ENCODE measurements around the gene CHDH. TPM values are rescaled to one million over a fixed set of nuclear protein-coding genes. Genes with fewer than 3 reads are reported as not detected.

CHDH gene
- total RNA-seq, 2 experiments from 2014 or later, result 0.03 to 2.3 TPM

GRCh38 chr3:53806182-53807116 lies 39.8 kb downstream of the CHDH start:
- ChIA-PET CTCF (ENCODE audit: unreplicated experiment) (no interaction called here), POLR2A (no interaction called here)
- H3K4me2 ChIP-seq (ENCODE audit: low read length), result no peak overlapping the region
- no peaks in the 10 kb centered on the region for H3K9me2 ChIP-seq (ENCODE audit: insufficient read depth, low read length)
- intact Hi-C loops (cut with micrococcal nuclease; ENCODE audit: unreplicated experiment), result no loop called here
- H3K4me3 ChIP-seq (ENCODE audit: low read depth, low read length, poor library complexity, severe bottlenecking), result no peak overlapping the region
- no peaks in the 10 kb centered on the region for H3K79me2 ChIP-seq (ENCODE audit: insufficient read depth, low read depth, low read length)
- H2AFZ ChIP-seq (ENCODE audit: low read length), result no peak overlapping the region
- no peak for TF ChIP-seq EZH2phosphoT487 (IDR thresholded peaks at IDR 0.05; ENCODE audit: borderline replicate concordance, low read depth, low read length)
- TF ChIP-seq CTCF (conservative IDR thresholded peaks at IDR 0.05; ENCODE audit: low read length), result no peak
- H3K27ac ChIP-seq (ENCODE audit: low read depth, low read length, poor library complexity, severe bottlenecking), result no peak overlapping the region
- no peaks in the 10 kb centered on the region for H3K36me3 ChIP-seq (ENCODE audit: insufficient read depth, low read length)
- DNase-seq (ENCODE audit: low spot score), result no peak
- no peaks in the 10 kb centered on the region for H3K9me3 ChIP-seq (ENCODE audit: low read length)
- no peaks in the 10 kb centered on the region for H3K4me1 ChIP-seq (ENCODE audit: insufficient read depth, low read length, poor library complexity, severe bottlenecking)
- BruUV-seq (replicated peaks), result no TSS peak
- no peaks in the 10 kb centered on the region for H4K20me1 ChIP-seq (ENCODE audit: insufficient read depth, low read length)

DNA sequence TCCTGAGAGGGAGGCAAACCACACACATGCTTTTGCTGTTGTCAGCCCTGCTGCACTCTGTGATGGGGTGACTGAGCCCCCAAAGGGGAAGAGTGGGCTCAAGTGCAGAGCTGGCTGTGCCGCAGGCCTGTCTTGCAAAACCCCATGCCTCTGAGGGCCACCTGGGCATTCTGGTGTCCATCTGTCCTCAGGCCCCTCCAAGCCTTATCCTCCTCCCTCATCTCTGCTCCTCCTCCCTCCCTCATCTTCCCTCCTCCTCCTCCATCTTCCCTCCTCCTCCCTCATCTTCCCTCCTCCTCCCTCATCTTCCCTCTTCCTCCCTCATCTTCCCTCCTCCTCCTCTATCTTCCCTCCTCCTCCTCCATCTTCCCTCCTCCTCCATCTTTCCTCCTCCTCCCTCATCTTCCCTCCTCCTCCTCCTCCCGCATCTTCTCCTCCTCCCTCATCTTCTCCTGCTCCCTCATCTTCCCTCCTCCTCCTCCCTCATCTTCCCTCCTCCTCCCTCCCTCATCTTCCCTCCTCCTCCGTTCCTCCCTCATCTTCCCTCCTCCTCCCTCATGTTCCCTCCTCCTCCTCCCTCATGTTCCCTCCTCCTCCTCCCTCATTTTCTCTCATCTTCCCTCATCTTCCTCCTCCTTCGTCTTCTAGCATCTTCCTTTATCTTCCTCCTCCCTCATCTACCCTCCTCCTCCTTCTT lies 40.6 kb downstream of the CHDH start:
- Histone ChIP-seq H3K4me3 (ENCODE audit: low read depth, low read length, poor library complexity, severe bottlenecking) (no peak overlapping the region), H3K4me2 (ENCODE audit: low read length) (no peak overlapping the region), H4K20me1 (ENCODE audit: insufficient read depth, low read length) (no peaks in the 10 kb centered on the region), H3K36me3 (ENCODE audit: insufficient read depth, low read length) (no peaks in the 10 kb centered on the region), H3K9me3 (ENCODE audit: low read length) (no peaks in the 10 kb centered on the region), H2AFZ (ENCODE audit: low read length) (no peak overlapping the region), H3K4me1 (ENCODE audit: insufficient read depth, low read length, poor library complexity, severe bottlenecking) (no peaks in the 10 kb centered on the region), H3K79me2 (ENCODE audit: insufficient read depth, low read depth, low read length) (no peaks in the 10 kb centered on the region), H3K9me2 (ENCODE audit: insufficient read depth, low read length) (no peaks in the 10 kb centered on the region), H3K27ac (ENCODE audit: low read depth, low read length, poor library complexity, severe bottlenecking) (no peak overlapping the region)
- TF ChIP-seq EZH2phosphoT487 (IDR thresholded peaks at IDR 0.05; ENCODE audit: borderline replicate concordance, low read depth, low read length) (no peak), CTCF (conservative IDR thresholded peaks at IDR 0.05; ENCODE audit: low read length) (no peak)
- CTCF ChIA-PET (ENCODE audit: unreplicated experiment), result no interaction called here
- intact Hi-C loops (cut with micrococcal nuclease; ENCODE audit: unreplicated experiment), result no loop called here
- BruUV-seq (replicated peaks), result no TSS peak
- DNase-seq (ENCODE audit: low spot score), result no peak
- POLR2A ChIA-PET, result interaction anchor here (0.6 kb wide), 1 partner anchor 17 kb away, joined by 3 read pairs; no protein-coding TSS in a partner anchor
